Measurements from ENCODE around the gene TAAR5. TPM values are rescaled to one million over a fixed set of nuclear protein-coding genes. Genes with fewer than 3 reads are reported as not detected.
A peak's percentile ranks its signal among the peaks of the same experiment; 100 is the strongest.

The TAAR5 gene
- total RNA-seq, 1 donor from 2014 or later, result not detected

GRCh38 chr6:132633362-132633761 is 43.8 kb upstream of the TAAR5 start:
- Histone ChIP-seq H3K9me3 (ENCODE audit: low read depth) (no peaks in the 10 kb centered on the region), H3F3A (ENCODE audit: low read depth) (no peaks in the 10 kb centered on the region), H3K4me1 (no peaks in the 10 kb centered on the region), H2AFZ (replicated peaks) (no peak overlapping the region), H3K36me3 (no peaks in the 10 kb centered on the region), H3K27ac (no peak overlapping the region), H4K20me1 (ENCODE audit: low read depth) (no peaks in the 10 kb centered on the region), H3K4me2 (no peak overlapping the region), H3K27me3 (no peaks in the 10 kb centered on the region), H3K9ac (no peak overlapping the region), H3K79me2 (ENCODE audit: low read depth) (no peaks in the 10 kb centered on the region), H3K4me3 (no peak overlapping the region)
- Mint-ChIP-seq H3K9me3 (peaks cover 6% of the 10 kb centered on the region), H3K4me3 (no peak overlapping the region), H3K27me3 (ENCODE audit: insufficient read depth, low read depth) (peaks cover 3% of the 10 kb centered on the region), H3K36me3 (no peaks in the 10 kb centered on the region), H3K4me1 (peaks cover 6% of the 10 kb centered on the region), H3K27ac (no peak overlapping the region)
- TF ChIP-seq EZH2 (IDR thresholded peaks at IDR 0.05) (no peak), CTCF (IDR thresholded peaks at IDR 0.05) (no peak), EZH2phosphoT487 (IDR thresholded peaks at IDR 0.05) (no peak)
- no peak for DNase-seq (ENCODE audit: low spot score)

DNA sequence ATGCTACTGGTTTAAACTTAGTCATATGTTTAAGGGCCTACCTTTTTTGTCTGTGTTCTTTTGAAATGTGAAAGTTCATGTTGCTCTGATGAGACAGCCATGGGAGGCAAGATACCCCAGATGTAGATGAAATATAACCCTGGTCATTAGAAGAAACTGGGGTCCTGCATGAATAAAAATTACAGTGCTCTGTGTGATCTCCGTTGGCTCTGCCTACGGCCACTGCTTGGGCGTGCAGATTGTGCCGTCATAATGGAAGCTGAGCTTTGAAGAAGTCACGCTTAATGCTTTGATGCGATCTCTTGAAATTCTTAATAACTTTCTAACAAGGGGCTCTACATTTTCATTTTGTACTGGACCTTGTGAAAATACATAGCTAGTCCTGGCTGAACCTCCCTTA is 34.6 kb upstream of the TAAR5 start, which contains the start of gene TAAR2:
TAAR2 (minus strand) TSS at position 101 of the 400 bp plus-strand sequence; CDS start at position 101, 0 bp downstream.
- H3K79me2 ChIP-seq (ENCODE audit: low read depth), result no peaks in the 10 kb centered on the region
- Mint-ChIP-seq H3K36me3 (no peaks in the 10 kb centered on the region), H3K4me3 (no peak within 1 kb of the TSS), H3K27ac (peak within 1 kb of the TSS; percentile 22), H3K4me1 (no peaks in the 10 kb centered on the region), H3K9me3 (peaks cover 12% of the 10 kb centered on the region), H3K27me3 (ENCODE audit: insufficient read depth, low read depth) (no peaks in the 10 kb centered on the region)
- H3K4me2 ChIP-seq, result no peak within 1 kb of the TSS
- no peaks in the 10 kb centered on the region for H3F3A ChIP-seq (ENCODE audit: low read depth)
- H3K9ac ChIP-seq, result no peak within 1 kb of the TSS
- no peaks in the 10 kb centered on the region for H3K27me3 ChIP-seq
- no peak within 1 kb of the TSS for H3K27ac ChIP-seq
- no peaks in the 10 kb centered on the region for H3K9me3 ChIP-seq (ENCODE audit: low read depth)
- no peak for TF ChIP-seq EZH2 (IDR thresholded peaks at IDR 0.05)
- TF ChIP-seq CTCF (IDR thresholded peaks at IDR 0.05), result no peak
- TF ChIP-seq EZH2phosphoT487 (IDR thresholded peaks at IDR 0.05), result no peak
- H2AFZ ChIP-seq (replicated peaks), result no peak within 1 kb of the TSS
- no peaks in the 10 kb centered on the region for H4K20me1 ChIP-seq (ENCODE audit: low read depth)
- H3K4me3 ChIP-seq, result no peak within 1 kb of the TSS
- H3K36me3 ChIP-seq, result no peaks in the 10 kb centered on the region
- DNase-seq (ENCODE audit: low spot score), result no peak
- H3K4me1 ChIP-seq, result no peaks in the 10 kb centered on the region

- TF ChIP-seq EZH2 (IDR thresholded peaks at IDR 0.05) (no peak), EZH2phosphoT487 (IDR thresholded peaks at IDR 0.05) (no peak), CTCF (IDR thresholded peaks at IDR 0.05) (no peak)
- H3F3A ChIP-seq (ENCODE audit: low read depth), result no peaks in the 10 kb centered on the region
- no peaks in the 10 kb centered on the region for H4K20me1 ChIP-seq (ENCODE audit: low read depth)
- H3K9me3 Mint-ChIP-seq, result peaks cover 10% of the 10 kb centered on the region
- no peaks in the 10 kb centered on the region for H3K36me3 ChIP-seq
- no peak for DNase-seq (ENCODE audit: low spot score)
- H3K27me3 ChIP-seq, result no peaks in the 10 kb centered on the region
- no peaks in the 10 kb centered on the region for H3K36me3 Mint-ChIP-seq
- no peaks in the 10 kb centered on the region for H3K27me3 Mint-ChIP-seq (ENCODE audit: insufficient read depth, low read depth)
- H2AFZ ChIP-seq (replicated peaks), result no peak overlapping the region
- H3K9me3 ChIP-seq (ENCODE audit: low read depth), result no peaks in the 10 kb centered on the region
- H3K9ac ChIP-seq, result no peak overlapping the region
- H3K4me1 Mint-ChIP-seq, result no peaks in the 10 kb centered on the region
- H3K4me1 ChIP-seq, result no peaks in the 10 kb centered on the region
- no peaks in the 10 kb centered on the region for H3K79me2 ChIP-seq (ENCODE audit: low read depth)
- no peak overlapping the region for H3K27ac Mint-ChIP-seq
- no peak overlapping the region for H3K27ac ChIP-seq
- no peak overlapping the region for H3K4me3 Mint-ChIP-seq
- no peak overlapping the region for H3K4me2 ChIP-seq
- H3K4me3 ChIP-seq, result no peak overlapping the region
Measured at GRCh38 chr6:132623106-132623845, 33.7 kb upstream of the TAAR5 start.

Measured in neural progenitor cell (in vitro differentiated cells).